Measurements from ENCODE around the gene ERC2. TPM values are rescaled to one million over a fixed set of nuclear protein-coding genes. Genes with fewer than 3 reads are reported as not detected.

The ERC2 gene
- total and polyA plus RNA-seq, 2 donors (not counting 3 experiments of a cell fraction or from before 2014, with no cell fraction given), result 5.6 to 15.5 TPM

DNA sequence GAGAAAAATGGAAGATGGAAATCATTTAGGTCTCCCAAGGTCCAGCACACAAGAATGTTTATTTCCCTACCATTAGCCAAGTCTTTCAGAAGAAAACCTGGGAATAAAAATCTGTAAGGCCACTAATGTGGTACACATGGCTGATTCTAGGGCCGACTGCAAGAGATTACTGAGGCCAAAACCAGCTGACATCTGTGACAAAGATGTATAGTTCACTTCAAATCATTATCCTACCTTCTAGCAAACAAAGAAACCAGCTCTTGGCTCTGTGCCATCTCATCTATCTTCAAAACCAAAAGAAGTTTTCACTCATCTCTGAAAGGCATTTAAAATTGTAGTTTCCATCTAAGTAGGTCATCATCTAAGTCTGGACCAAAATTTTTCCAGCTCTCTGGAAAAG, 43.9 kb downstream of the ERC2 start:
- CTCF ChIA-PET, result no interaction called here
- POLR2A ChIA-PET, result no interaction called here
- H3K4me1 ChIP-seq (ENCODE audit: control insufficient read depth, extremely low read depth, insufficient read depth, low read length), result no peaks in the 10 kb centered on the region
- no peak overlapping the region for H3K27ac ChIP-seq (ENCODE audit: insufficient read depth, low read depth, low read length)
- H2AFZ ChIP-seq (ENCODE audit: low read depth, low read length), result no peak overlapping the region
- no peak overlapping the region for H3K4me2 ChIP-seq (ENCODE audit: insufficient read depth, low read length)
- FAIRE-seq (no peak), DNase-seq (ENCODE audit: low read depth, low spot score) (no peak)
- no peaks in the 10 kb centered on the region for H3K79me2 ChIP-seq (ENCODE audit: control insufficient read depth, insufficient read depth, low read length)
- intact Hi-C loops (cut with micrococcal nuclease) (no loop called here), dilution Hi-C loops (cut with MboI; ENCODE audit: extremely low pct_ligation_motif_present, low sequenced_read_pairs) (no loop called here)
- H4K20me1 ChIP-seq (replicated peaks; ENCODE audit: control insufficient read depth, extremely low read depth, insufficient read depth, low read length), result no peaks in the 10 kb centered on the region
- TF ChIP-seq POLR2A (IDR thresholded peaks at IDR 0.05; ENCODE audit: low read depth, low read length), result no peak
- TF ChIP-seq, protein P1, sequence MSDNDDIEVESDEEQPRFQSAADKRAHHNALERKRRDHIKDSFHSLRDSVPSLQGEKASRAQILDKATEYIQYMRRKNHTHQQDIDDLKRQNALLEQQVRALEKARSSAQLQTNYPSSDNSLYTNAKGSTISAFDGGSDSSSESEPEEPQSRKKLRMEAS (IDR thresholded peaks at IDR 0.05; ENCODE audit: insufficient read depth, insufficient read length), result no peak
- TF ChIP-seq MYC (IDR thresholded peaks at IDR 0.05; ENCODE audit: low read depth, low read length), result no peak
- no peak for TF ChIP-seq EZH2 (IDR thresholded peaks at IDR 0.05; ENCODE audit: borderline replicate concordance, low read depth, low read length, severe bottlenecking)
- TF ChIP-seq GATA2 (IDR thresholded peaks at IDR 0.05; ENCODE audit: insufficient read depth, insufficient read length, low read depth, low read length), result no peak
- no peak for TF ChIP-seq JUN (IDR thresholded peaks at IDR 0.05; ENCODE audit: borderline replicate concordance, insufficient read depth, insufficient read length, low read depth)
- no peak overlapping the region for H3K4me3 ChIP-seq (replicated peaks in 1 of 3; ENCODE audit: insufficient read depth in 1 of 3, low read depth in 1 of 3, low read length in 3 of 3)
- H3K9ac ChIP-seq (replicated peaks; ENCODE audit: extremely low read depth, insufficient read depth, low read length), result no peak overlapping the region
- no peaks in the 10 kb centered on the region for H3K36me3 ChIP-seq (ENCODE audit: control insufficient read depth in 2 of 2, extremely low read depth in 1 of 2, insufficient read depth in 2 of 2, low read length in 2 of 2)
- no TSS peak for BruUV-seq (replicated peaks)
- no peaks in the 10 kb centered on the region for H3K27me3 ChIP-seq (ENCODE audit: control insufficient read depth in 2 of 2, insufficient read depth in 2 of 2, low read length in 2 of 2)
- H3K9me1 ChIP-seq (replicated peaks; ENCODE audit: control insufficient read depth, extremely low read depth, insufficient read depth, low read length), result no peaks in the 10 kb centered on the region
- no peaks in the 10 kb centered on the region for H3K9me3 ChIP-seq (replicated peaks; ENCODE audit: control insufficient read depth, insufficient read depth, low read length)

DNA sequence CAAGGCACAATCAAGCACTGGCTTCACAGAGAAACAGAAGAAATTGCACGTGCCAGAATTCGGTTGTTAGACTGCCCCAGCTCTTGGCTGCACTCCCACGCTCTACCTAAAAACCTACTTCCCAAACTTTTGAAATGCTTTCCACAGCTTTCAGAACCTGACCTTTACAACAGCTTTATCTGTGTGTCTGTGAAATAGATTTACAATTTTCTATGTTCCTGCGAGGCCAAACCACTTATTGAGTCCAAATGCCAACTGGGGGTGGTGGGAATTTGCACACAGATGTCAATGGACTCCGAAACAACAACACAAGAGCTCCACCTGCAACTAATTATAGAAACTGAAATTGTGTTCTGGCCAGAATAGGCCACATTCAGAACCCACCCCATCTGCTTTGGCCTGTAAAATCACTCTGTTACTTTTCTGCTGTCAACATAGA, 44.6 kb downstream of the ERC2 start:
- H3K4me1 ChIP-seq (ENCODE audit: control insufficient read depth, extremely low read depth, insufficient read depth, low read length), result no peaks in the 10 kb centered on the region
- FAIRE-seq (no peak), DNase-seq (ENCODE audit: low read depth, low spot score) (no peak)
- TF ChIP-seq GATA2 (IDR thresholded peaks at IDR 0.05; ENCODE audit: insufficient read depth, insufficient read length, low read depth, low read length), result no peak
- TF ChIP-seq, protein P1 (IDR thresholded peaks at IDR 0.05; ENCODE audit: insufficient read depth, insufficient read length), result no peak
- TF ChIP-seq POLR2A (IDR thresholded peaks at IDR 0.05; ENCODE audit: low read depth, low read length), result no peak
- no peak for TF ChIP-seq MYC (IDR thresholded peaks at IDR 0.05; ENCODE audit: low read depth, low read length)
- no peak for TF ChIP-seq FOS (IDR thresholded peaks at IDR 0.05; ENCODE audit: borderline replicate concordance, insufficient read depth, low read length)
- no peak for TF ChIP-seq POLR2AphosphoS5 (IDR thresholded peaks at IDR 0.05; ENCODE audit: insufficient read depth, low read depth, low read length)
- no peak for TF ChIP-seq CTCF (IDR thresholded peaks at IDR 0.05; ENCODE audit: extremely low read depth in 1 of 2, insufficient read depth in 1 of 2, low read depth in 1 of 2, low read length in 2 of 2)
- no peak for TF ChIP-seq JUN (IDR thresholded peaks at IDR 0.05; ENCODE audit: borderline replicate concordance, insufficient read depth, insufficient read length, low read depth)
- no peak for TF ChIP-seq EZH2 (IDR thresholded peaks at IDR 0.05; ENCODE audit: borderline replicate concordance, low read depth, low read length, severe bottlenecking)
- no peaks in the 10 kb centered on the region for H3K9me3 ChIP-seq (replicated peaks; ENCODE audit: control insufficient read depth, insufficient read depth, low read length)
- no peak overlapping the region for H2AFZ ChIP-seq (ENCODE audit: low read depth, low read length)
- H3K79me2 ChIP-seq (ENCODE audit: control insufficient read depth, insufficient read depth, low read length), result no peaks in the 10 kb centered on the region
- BruUV-seq (replicated peaks), result no TSS peak
- no peak overlapping the region for H3K4me2 ChIP-seq (ENCODE audit: insufficient read depth, low read length)
- no peaks in the 10 kb centered on the region for H3K36me3 ChIP-seq (ENCODE audit: control insufficient read depth in 2 of 2, extremely low read depth in 1 of 2, insufficient read depth in 2 of 2, low read length in 2 of 2)
- dilution Hi-C loops (cut with MboI; ENCODE audit: extremely low pct_ligation_motif_present, low sequenced_read_pairs) (no loop called here), intact Hi-C loops (cut with micrococcal nuclease) (no loop called here)
- no peaks in the 10 kb centered on the region for H3K27me3 ChIP-seq (ENCODE audit: control insufficient read depth in 2 of 2, insufficient read depth in 2 of 2, low read length in 2 of 2)
- no peak overlapping the region for H3K4me3 ChIP-seq (replicated peaks in 1 of 3; ENCODE audit: insufficient read depth in 1 of 3, low read depth in 1 of 3, low read length in 3 of 3)
- H3K27ac ChIP-seq (ENCODE audit: insufficient read depth, low read depth, low read length), result no peak overlapping the region
- ChIA-PET POLR2A (no interaction called here), CTCF (interaction anchor here (1.5 kb wide), 1 partner anchor 12 kb away, joined by 5 read pairs; no protein-coding TSS in a partner anchor)
- H4K20me1 ChIP-seq (replicated peaks; ENCODE audit: control insufficient read depth, extremely low read depth, insufficient read depth, low read length), result no peaks in the 10 kb centered on the region
- H3K9me1 ChIP-seq (replicated peaks; ENCODE audit: control insufficient read depth, extremely low read depth, insufficient read depth, low read length), result no peaks in the 10 kb centered on the region
- no peak overlapping the region for H3K9ac ChIP-seq (replicated peaks; ENCODE audit: extremely low read depth, insufficient read depth, low read length)
